ENCODE data around the gene SFXN3.

- TF ChIP-seq CTCF (IDR thresholded peaks at IDR 0.05): no peak
- peak; percentile 70 for TF ChIP-seq EZH2phosphoT487 (IDR thresholded peaks at IDR 0.05)
These were observed 32.1 kb downstream of the SFXN3 start for GRCh38 chr10:101063050-101063525.
